ENCODE results near the gene KIRREL1.

Gene KIRREL1

GRCh38 chr1:158149175-158149574, 155.7 kb downstream of the KIRREL1 start:
- no peak for DNase-seq
